Stimulated activated CD8-positive, alpha-beta memory T cell treated with anti-CD3 and anti-CD28 coated beads, Interleukin-2, amount 100 ng/mL, for 1 hour (primary cell): Measurements from ENCODE around the gene ARSG.
A peak's percentile ranks its signal among the peaks of the same experiment; 100 is the strongest.
"Not testable (repeated sequence)": the region's sequence is repeated elsewhere in the genome, so short reads cannot be mapped to it uniquely, and the experiment has no call there.

ENCODE experiments used
- DNase-seq, 2 donors: peaks; one replicate each; pipeline ENCODE4 v3.0.0-alpha.2; 2020; ENCODE audit warnings: low read depth in 2 of 2

Gene ARSG

DNA sequence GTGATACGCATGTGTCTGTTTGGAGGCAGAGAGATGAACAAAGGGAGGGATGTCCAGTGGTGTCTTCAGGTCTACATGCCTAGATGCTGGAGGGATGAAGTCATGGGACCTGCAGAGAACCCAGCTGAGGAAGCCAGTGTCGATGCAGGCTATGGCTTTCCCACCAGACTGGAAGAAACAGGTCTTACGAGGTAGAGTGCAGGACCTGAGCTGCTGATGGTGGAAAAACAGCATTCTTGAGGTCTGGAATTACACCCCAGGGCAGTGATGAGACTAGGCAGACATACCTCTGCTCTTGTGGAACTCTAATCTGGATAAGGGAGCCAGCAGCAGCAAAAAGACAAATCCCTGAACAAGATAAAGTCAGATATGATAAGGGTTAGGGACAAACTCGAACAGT lies 37.4 kb downstream of the ARSG start:
- DNase-seq: no peak

DNA sequence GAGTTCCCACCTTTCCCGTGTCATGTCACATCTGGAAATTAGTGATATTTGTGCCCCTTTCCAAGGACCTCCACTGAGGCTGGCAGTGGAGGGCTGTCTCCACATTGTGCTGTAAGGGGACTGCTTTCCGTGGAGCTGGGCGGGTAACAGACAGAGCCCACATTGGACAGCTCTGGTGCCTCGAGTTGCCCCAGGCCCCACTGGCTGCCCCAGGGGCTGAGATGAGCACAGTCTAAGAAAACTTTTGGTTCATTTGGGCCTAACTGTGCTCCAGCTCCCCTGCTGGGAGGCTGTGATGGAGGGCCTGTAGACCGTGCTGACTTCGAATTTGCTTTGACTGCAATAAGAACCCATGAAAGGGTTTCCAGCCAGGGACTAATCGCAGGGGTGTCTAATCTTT lies 38.0 kb downstream of the ARSG start:
- DNase-seq: no peak

DNA sequence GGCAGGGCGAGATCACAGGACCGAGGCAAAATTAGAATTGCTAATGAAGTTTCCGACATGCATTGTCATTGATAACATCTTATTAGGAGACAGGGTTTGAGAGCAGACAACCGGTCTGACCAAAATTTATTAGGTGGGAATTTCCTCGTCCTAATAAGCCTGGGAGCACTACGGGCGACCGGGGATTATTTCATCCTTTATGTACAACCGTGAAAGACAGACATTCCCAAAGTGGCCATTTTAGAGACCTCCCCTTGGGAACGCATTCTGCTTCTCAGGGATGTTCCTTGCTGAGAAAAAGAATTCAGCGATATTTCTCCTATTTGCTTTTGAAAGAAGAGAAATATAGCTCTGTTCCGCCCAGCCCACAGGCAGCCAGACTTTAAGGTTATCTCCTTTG lies 40.6 kb downstream of the ARSG start:
- not testable (repeated sequence) for DNase-seq

DNA sequence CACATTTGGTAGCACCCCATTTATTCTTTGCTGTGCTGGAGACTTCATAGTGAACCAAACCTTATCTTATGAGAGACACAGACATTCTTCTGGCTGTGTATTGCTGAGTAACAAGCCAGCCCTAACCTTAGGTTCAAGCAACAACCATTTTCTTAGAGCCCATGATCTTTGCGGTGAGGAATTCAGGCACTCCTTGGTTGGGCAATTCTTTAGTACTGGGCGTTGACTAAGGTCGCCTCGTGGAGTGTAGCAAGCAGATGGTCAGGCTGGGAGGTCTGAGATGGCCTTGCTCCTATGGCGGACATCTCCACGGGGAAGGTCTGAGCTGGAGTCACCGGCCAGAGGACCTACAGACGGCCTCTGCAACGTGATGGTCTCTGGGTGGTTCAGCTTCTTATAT lies 43.1 kb downstream of the ARSG start:
- DNase-seq: no peak

DNA sequence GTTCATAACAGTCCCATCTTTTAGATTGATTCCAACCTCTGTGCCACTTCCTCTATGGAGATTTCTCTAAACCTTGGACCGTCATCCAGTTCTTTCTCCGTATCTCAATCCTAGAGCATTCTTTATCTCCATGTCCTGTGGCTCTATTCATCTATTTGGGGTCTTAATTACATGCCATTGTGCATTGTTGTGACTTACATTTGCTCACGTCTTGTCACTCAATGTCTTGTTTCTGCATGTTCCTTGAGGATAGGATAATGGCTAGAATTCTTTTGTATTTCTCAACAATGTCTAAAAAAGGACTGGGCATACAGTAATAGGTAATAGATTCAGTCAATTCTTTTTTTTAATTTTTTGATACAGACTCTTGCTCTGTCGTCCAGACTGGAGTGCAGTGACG lies 50.2 kb downstream of the ARSG start:
- no peak for DNase-seq

DNA sequence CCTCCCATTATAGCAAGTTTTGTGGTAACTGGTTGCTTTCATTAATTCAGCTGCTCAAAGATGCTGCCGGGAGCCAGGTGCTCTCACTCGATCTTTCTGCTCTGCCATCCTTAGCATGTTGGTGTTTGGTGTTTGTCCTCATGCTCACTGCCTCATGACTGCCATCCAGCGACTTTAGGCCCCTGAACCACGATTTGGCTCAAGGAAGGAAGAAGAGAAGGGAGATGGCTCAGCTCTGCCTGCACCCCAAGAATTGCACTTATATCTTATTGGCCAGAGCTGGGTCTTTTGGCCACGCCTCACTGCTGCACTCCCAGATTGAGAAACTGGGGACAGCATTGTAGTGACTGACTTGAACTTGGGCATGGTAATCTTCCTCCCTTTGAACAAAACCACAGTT lies 52.7 kb downstream of the ARSG start:
- DNase-seq: no peak

DNA sequence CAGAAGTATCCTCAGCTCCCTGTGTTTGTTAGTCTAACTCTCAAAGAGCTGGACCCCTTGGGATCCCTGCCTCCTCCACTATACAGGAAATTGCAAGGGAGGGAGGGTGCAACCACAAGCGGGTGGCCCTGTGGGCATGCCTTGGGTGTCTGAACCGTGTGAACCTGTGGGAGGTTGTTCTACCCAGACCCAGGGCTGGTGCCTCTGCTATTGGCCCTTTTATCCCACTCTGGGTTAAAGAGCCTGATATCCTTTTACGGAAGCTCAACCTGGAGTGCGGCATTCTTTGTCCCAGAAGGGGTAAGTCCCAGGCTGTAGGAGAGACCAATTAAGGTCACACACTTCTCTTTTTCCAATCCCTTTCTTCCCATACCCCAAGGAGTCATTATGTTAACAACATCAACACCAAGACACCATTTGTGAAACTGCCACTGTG lies 53.4 kb downstream of the ARSG start:
- peak; percentile 18 to 20 for DNase-seq

DNA sequence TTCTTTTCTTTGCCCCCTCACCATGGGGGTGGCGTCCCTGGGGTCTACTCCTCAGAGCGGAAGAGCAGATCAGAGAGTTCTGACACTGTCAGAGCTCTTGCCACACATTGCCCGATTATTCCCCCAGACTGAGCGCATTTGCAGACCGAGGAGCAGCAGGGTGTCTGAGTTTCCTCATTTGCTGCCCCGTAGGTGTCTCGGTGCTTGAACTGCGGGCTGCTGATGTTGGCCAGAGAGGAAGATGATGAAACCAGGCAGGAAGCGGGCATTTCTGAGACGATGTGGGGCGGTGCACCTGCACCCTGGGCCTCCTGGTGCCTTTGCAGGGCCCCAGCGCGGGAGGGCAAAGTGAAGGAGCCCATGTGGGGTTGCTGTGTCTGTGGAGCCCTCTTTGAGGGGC lies 55.2 kb downstream of the ARSG start:
- DNase-seq: peak; percentile 29 to 34

DNA sequence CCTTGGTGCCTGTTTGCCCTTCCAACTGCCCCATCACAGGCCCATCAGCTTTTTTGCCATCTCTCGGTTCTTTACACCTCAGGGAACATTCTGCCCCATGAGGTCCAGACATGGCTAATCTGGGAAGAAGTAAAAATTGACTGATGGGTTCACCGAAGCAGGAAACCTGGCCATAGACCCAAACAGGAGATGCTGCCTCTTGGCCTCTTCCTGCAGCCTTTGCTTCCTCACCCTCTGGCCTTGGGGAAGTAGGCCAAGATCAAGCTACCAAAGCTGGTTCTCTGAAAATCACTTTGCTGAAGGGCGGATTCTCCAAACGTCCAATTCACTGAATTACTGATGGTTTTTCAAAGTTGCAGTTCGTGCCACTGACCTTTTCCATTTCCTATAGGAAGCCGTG lies 56.1 kb downstream of the ARSG start:
- DNase-seq: no peak

DNA sequence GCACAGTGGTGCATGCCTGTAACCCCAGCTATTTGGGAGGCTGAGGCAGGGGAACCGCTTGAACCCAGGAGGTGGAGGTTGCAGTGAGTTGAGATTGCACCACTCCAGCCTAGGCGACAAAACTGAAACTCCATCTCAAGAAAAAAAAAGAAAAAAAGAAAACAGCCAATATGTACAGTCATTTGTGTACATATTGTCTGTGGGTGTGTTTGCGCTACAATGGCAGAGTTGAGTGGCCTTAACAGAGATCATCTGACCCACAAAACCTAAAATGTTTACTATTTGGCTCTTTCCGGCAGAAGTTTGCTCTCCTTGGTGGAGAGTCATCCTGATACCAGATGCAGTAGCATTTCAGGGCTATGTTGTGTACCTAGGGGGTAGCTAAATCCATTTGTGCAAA lies 57.9 kb downstream of the ARSG start:
- DNase-seq: no peak

DNA sequence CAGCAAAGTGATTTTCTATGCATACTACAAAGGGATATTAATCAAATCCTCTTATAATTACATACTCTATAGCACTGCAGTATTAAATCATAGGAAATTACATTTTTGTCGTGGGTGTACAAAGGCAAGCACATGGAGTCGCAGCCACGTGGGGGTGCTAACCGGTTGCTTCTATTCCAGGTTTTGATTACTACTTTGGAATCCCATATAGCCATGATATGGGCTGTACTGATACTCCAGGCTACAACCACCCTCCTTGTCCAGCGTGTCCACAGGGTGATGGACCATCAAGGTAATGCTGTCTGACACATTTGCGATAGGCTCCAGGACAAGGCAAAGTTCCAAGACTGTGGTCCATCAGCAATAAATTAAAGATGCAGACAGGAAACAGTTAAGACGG lies 60.1 kb downstream of the ARSG start:
- no peak for DNase-seq

DNA sequence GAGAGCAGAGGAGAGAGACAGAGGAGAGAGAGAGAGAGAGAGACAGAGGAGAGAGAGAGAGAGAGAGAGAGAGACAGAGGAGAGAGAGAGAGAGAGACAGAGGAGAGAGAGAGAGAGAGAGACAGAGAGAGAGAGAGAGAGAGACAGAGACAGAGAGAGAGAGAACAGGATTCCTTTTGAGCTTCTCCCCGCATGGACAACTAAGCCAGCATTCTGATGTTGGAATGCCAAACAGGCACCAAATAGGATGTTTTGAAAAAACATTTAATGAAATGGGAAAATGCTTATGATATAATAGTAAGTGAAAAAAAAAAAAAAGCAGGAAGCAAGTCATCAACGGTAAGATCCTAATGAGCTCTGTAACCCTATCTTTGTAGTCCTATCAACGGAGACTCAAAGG lies 60.7 kb downstream of the ARSG start:
- no peak for DNase-seq

DNA sequence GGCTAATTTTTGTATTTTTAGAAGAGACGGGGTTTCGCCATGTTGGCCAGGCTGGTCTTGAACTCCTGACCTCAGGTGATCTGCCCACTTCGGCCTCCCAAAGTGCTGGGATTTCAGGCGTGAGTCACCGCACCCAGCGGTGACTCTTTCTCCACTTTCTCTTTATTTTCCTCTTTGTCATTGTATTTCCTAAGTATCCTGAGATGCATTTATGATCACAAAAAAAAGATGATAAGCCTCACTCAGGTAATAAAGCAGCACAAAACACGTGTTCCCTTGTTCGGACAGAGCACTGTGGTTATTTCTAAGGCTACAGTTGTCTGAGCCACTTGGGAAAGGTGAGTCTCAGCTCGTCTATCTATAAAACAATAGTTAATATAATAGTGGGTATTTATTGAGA lies 61.4 kb downstream of the ARSG start:
- DNase-seq: not testable (repeated sequence)

DNA sequence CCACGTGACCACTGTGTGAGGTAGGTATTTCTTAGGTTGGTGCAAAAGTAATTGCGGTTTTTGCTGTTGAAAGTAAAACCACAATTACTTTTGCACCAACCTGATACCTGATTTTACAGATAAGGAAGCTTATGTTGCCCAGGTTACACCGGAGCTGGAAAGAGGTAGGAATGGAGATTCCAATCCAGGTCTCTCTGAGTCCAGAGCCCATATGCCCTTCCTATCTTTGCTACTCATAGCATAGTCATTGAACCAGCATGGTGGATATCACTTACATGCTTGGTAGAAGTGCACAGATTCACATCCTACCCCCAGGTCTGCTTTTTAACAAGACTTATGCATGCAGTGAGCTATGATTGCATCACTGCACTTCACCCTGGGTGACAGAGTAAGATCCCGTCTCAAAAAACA lies 61.8 kb downstream of the ARSG start:
- no peak for DNase-seq

DNA sequence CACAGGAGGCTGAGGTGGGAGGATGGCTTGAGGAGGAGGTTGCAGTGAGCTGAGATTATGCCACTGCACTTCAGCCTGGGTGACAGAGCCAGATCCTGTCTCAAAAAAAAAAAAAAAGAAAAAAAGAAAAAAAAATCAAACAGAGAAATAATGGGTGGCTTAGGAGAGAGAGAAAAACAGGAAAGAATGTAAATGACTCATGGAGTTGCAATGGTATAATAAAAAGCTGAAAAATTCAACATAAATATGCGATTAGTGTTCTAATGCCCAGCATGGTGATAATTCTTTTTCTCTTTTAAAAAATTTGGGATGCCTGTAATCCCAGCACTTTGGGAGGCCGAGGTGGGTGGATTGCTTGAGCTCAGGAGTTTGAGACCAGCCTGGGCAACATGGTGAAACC lies 63.0 kb downstream of the ARSG start:
- DNase-seq: not testable (repeated sequence)

DNA sequence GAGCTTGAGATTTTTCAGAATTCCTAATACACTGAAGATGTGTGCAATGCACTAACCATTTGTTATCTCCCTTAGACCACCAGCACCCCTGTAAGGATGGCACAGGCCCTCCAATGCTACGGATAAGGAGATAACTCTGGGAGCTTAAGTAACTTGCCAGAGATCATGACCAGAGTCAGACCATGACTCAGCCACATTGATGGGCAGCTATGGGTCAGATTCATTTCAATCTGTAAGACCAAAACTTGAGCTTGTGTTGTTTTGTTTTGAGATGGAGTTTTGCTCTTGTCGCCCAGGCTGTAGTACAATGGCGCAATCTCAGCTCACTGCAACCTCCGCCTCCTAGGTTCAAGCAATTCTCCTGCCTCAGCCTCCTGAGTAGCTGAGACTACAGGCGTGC lies 63.8 kb downstream of the ARSG start:
- not testable (repeated sequence) for DNase-seq

DNA sequence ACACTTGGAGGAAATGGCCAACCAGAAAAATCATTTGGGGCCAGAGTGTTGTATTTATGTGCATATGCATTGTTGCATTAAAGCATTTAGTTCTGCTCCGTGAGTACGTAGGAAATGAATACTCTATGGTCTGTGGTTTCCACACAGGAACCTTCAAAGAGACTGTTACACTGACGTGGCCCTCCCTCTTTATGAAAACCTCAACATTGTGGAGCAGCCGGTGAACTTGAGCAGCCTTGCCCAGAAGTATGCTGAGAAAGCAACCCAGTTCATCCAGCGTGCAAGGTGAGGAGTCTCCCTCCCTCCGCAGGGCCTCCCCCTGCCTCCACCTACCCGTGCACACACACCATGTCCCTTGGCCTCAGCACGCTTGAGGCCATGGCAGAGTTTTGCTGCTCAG lies 65.2 kb downstream of the ARSG start:
- DNase-seq: peak; percentile 26 to 38

DNA sequence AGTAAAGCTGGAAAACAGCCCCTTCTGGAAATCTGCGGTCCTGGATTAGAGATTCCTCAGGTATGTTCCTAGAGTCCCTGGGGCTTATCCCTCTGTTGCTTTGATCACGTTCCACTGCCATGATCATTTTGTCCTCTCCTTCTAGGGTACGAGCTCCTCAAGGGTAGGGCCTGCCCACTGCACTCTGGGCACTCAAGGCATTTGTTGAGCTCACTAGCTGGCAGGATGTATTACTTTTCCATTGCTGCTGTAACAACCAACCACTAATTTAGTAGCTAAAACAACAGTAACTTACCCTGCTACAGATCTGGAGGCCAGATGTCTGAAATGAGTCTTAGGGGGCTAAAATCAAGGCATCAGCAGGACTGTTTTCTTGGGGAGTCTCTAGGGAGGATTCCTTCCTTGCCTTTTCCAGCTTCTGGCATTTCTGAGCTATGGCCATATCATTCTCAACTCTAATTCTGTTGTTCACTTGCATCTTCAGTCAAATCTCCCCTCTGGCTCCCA lies 65.7 kb downstream of the ARSG start:
- DNase-seq: no peak

DNA sequence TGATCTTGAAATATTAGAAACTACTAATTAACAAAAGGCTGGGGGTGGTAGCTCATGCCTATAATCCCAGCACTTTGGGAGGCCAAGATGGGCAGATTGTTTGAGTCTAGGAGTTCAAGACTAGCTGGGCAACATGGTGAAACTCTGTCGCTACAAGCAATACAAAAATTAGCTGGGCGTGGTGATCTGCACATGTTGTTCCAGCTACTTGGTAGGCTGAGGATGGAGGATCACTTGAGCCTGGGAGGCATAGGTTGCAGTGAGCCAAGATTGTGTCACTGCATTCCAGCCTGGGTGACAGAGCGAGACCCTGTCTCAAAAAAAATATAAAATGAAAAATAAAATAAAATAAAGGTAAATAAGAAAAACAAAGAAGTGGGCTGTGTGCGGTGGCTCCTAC lies 66.6 kb downstream of the ARSG start:
- no peak for DNase-seq

DNA sequence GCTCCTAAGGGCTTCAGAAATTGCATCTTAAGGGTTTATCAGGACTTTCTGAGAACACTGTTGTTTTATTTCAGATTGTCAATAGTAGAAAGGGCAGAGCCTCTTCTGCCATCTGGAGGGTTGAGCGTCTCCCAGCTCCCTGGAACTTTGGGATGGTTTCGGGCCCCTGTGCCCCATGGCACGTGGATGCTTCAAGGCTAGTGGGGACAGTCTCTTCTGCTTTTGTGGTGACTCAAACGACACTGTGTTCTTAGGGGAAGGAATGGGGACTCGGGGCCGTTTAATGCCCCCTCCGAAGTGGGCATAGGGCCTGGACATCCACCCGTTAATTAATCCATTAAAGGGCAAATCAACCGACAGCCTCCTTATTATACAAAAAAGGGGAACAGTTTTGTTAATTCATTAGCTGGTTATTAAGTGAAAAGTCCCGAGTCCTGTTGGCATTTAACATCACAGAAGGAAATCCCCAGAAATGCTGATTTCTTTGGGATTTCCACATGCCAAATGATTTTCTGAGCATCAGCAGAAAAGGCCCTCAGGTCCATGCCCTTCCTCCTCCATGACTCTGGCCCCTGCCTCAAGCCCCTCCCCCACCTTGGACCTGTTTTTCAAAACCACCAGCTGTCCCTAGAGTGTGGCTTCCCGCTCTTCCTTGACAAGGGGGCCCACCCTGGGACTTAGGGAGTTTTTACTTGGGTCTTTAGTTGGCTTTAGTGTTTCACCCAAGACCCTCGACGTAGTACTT lies 68.7 kb downstream of the ARSG start:
- no peak for DNase-seq

DNA sequence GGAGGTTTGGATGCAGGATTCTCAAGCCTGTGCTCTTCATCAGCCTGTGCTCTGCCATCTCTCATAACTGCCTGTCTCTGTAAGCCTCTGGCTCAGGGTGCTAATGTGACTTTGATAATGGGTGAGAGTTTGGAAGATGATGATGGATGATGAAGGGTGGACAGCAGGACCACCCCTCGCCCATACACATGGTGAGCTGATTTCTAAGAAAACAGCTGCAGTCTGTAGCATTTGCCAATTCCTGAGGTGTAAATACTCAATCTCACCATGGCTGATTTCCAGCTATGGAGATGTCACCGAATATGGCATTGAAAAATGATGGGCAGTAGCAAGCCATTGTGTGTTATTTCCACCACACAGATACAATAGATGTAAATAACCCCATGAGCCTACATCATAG lies 74.2 kb downstream of the ARSG start:
- no peak for DNase-seq

DNA sequence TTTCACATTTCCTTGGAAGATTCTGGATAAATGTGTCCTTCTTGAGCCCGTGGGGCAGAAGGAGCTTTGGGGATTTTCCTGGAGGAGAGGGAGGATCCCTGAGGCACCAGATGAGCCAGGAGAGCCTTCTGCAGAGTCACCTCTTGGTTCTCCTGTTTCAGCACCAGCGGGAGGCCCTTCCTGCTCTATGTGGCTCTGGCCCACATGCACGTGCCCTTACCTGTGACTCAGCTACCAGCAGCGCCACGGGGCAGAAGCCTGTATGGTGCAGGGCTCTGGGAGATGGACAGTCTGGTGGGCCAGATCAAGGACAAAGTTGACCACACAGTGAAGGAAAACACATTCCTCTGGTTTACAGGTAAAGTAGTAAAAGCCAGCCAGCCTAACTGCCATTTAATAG lies 77.1 kb downstream of the ARSG start:
- no peak for DNase-seq

DNA sequence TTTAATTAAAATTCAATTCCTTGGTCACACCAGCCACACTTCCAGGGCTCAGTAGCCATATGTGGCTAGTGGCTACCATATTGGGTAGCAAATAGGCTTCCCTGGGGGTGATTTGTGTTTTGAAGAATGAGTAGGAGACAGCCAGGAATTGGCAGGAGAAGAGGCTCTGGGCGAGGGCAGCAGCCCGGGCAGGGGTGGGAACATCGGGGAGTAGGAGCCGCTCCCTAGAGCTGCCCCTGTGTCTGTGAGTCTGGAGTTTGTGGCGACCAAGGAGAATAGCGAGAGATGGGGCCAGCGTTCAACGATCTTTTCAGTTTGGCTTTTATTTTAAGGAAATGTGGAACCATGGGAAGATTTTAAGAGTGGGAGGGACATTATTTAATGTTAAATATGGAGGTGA lies 84.3 kb downstream of the ARSG start:
- DNase-seq: no peak

DNA sequence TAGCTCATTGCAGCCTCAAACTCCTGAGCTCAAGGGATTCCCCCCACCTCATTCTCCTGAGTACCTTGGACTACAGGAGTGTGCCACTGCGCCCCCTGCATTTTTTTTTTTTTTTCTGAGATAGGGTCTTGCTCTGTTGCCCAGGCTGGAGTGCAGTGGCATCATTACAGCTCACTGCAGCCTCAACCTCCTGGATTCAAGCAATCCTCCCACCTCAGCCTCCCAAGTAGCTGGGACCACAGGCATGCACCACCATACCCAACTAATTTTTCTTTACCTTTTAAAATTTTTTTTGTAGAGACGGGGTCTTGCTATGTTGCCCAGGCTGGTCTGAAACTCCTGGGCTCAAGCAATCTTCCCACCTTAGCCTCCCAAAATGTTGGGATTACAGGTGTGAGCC lies 84.9 kb downstream of the ARSG start:
- DNase-seq: not testable (repeated sequence)
